Endothelial cell of hepatic sinusoid (primary cell): ENCODE data around the gene SLC35F4.
"Not testable (repeated sequence)": the region's sequence is repeated elsewhere in the genome, so short reads cannot be mapped to it uniquely, and the experiment has no call there.

Source experiments
- in situ Hi-C: cut with HindIII; loops from 2 replicates; pipeline ENCODE4 v1.10.0; 2017; ENCODE audit warnings: low sequenced_read_pairs

The SLC35F4 gene

GRCh38 chr14:57732463-57733285 lies 133.2 kb downstream of the SLC35F4 start:
- in situ Hi-C loops, result no loop called here

- in situ Hi-C loops, result no loop called here
These were observed 136.4 kb downstream of the SLC35F4 start for GRCh38 chr14:57729208-57730187.

DNA sequence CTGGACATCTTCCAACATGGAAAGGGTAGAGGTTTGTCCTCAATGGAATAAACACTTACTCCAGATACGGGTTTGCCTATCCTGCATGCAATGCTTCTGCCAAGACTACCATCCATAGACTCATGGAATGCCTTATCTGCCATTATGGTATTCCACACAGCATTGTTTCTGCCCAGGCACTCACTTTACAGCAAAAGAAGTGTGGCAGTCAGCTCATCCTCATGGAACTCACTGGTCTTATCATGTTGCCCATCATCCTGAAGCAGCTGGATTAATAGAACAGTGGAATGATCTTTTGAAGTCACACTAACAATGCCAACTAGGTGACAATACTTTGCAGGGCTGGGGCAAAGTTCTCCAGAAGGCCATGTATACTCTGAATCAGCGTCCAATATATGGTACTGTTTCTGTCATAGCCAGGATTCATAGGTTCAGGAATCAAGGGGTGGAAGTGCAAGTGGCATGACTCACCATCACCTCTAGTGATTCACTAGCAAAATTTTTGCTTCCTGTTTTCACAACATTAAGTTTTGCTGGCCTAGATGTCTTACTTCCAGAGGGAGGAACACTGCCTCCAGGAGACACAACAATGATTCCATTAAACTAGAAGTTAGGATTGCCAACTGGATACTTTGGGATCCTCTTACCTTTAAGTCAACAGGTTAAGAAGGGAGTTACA lies 140.4 kb downstream of the SLC35F4 start:
- in situ Hi-C loops, result no loop called here

- in situ Hi-C loops, result not testable (repeated sequence)
These were observed 143.8 kb downstream of the SLC35F4 start for GRCh38 chr14:57722141-57722540.

- in situ Hi-C loops, result no loop called here
These were observed 151.4 kb downstream of the SLC35F4 start for GRCh38 chr14:57714487-57714931.

- in situ Hi-C loops, result no loop called here
These were observed 153.2 kb downstream of the SLC35F4 start for GRCh38 chr14:57712698-57713097.

GRCh38 chr14:57712102-57712501 lies 153.8 kb downstream of the SLC35F4 start:
- in situ Hi-C loops, result no loop called here

DNA sequence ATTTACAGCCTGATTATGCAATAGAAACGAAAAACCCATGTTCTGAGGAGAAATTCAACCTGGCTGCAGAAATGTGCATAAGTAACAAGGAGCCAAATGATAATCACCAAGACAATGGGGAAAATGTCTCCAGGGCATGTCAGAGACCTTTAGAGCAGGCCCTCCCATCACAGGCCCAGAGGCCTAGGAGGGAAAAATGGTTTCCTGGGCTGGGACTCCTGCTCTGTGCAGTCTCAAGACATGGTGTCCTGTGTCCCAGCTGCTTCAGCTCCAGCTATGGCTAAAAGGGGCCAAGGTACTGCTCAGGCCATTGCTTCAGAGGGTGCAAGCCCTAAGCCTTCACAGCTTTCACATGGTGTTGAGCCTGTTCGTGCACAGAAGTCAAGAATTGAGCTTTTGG lies 156.0 kb downstream of the SLC35F4 start:
- in situ Hi-C loops, result no loop called here

- in situ Hi-C loops, result not testable (repeated sequence)
These were observed 156.8 kb downstream of the SLC35F4 start for GRCh38 chr14:57709086-57709485.

DNA sequence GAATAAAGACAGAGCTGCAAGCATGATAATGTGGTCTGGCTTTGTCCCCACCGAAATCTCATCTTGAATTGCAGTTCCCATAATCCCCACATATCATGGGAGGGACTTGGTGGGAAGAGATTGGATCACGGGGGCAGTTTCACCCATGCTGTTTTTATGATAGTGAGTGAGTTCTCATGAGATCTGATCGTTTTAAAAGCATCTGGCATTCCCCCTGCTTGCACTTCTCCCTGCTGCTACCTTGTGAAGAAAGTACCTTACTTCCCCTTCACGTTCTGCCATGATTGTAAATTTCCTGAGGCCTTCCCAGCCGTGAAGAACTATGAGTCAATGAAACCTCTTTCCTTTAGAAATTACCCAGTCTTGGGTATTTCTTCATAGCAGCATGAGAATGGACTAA lies 158.7 kb downstream of the SLC35F4 start:
- in situ Hi-C loops, result no loop called here

DNA sequence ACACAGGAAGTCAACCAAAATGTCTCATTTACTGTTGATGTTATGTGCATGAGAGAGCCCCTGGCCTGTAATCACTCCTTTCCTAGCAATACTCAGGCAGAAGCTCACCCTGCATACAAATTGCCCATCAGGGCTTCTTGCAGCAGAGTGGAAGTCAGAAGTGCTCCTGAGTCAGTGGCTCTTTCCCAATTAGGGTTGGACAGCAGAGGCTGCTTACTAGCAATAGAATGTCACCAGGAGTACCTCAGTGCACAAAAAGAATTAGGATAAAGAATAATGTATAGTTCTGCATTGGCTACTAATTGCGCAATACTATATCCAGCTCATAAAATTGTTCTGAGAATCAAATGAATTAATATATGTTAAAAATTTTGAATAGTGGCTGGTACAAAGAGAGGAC lies 161.1 kb downstream of the SLC35F4 start:
- in situ Hi-C loops, result no loop called here

DNA sequence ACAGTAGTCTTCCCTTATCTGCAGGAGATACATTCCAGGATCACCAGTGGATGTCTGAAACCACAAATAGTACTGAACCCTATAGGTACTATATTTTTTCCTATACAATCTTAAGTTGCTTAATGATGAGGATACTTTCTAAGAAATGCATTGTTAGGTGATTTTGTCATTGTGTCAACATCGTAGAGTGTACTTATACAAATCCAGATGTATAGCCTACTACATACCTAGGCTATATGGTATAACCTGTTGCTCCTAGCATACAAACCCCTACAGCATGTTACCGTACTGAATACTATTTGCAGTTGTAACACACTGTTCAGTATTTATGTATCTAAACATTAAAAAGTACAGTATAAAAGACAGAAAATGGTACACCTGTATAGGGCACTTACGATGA lies 165.9 kb downstream of the SLC35F4 start:
- in situ Hi-C loops, result no loop called here

GRCh38 chr14:57692671-57693070 lies 173.2 kb downstream of the SLC35F4 start:
- in situ Hi-C loops, result no loop called here

DNA sequence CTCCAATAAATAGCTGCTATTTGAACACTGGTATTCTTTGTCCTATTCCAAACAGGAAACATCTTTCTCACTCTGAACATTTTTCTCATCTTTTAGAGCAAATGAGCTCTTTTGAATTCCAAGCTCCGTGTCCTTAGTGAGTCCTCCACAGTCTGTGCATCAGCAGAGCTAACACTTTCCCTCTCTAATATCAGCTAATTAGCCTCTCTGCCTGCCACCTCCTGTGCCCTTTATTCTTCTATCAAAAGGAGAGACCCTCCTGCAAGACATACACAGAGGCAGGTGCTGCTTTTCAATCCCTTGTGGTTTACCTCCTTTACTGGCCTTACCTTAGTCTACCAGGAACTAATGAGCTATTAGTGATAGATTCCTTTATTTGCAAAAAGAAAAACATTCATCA lies 178.5 kb downstream of the SLC35F4 start:
- in situ Hi-C loops, result no loop called here

DNA sequence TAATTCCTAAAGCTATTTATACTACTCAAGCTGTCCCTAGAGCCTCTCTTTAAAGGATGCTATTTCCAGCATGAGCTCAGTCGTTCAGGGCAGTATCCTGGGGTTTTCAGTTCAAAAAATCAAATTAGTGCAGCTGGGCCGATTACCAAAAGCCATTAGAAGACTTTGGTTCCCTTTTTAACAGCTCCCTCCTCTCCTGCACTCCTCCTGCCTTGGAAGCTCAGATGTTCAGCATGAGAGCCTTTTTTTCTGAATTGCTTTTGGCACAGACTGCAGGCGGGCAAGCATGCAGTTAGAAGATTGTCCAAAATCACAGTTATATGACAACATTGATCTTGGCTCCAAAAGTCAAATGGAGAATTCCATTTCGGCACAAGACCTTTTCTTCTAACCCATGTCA lies 179.6 kb downstream of the SLC35F4 start:
- in situ Hi-C loops, result no loop called here

DNA sequence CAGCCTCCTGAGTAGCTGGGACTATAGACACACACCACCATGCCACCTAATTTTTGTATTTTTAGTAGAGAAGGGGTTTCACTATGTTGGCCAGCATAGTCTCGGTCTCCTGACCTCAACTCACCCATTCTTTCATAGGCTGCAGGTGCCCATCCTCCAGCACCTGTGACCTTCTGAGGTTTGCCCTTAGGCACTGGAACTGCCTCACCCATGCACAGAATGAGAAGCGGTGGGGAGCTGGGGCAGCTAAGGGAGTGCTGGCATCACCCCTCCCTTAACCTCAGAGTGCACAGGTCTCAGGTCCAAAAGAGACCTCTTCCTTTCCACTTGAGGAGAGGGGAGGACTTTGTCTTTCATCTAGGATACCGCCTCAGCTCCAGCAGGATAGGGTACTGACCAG lies 194.9 kb downstream of the SLC35F4 start:
- in situ Hi-C loops, result no loop called here

DNA sequence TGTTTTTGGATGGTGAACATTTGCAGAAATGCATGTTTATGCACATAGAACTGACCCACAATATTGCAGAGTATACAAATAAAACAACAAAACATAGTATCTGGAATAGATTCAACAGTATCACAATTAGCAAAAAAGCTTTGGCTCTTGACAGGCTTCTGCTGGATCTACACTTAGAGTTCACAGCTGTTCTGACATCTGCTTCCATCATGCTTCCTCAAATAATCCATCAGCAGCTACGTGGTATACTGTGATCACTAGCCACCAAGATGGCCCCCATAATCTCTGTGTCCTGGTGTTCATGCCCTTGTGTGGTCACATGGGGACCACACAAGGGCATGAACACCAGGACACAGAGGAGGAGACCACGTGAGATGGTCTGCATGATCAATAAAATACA lies 205.7 kb downstream of the SLC35F4 start:
- in situ Hi-C loops, result no loop called here

- in situ Hi-C loops, result loop anchor here (5.0 kb wide), 1 partner anchor 67 kb away; no protein-coding TSS in a partner anchor
These were observed 206.8 kb downstream of the SLC35F4 start for GRCh38 chr14:57659052-57659451.

GRCh38 chr14:57657487-57657886 lies 208.4 kb downstream of the SLC35F4 start:
- in situ Hi-C loops, result loop anchor here (5.0 kb wide), 1 partner anchor 65 kb away; no protein-coding TSS in a partner anchor

- in situ Hi-C loops, result loop anchor here (5.0 kb wide), 1 partner anchor 65 kb away; no protein-coding TSS in a partner anchor
These were observed 209.0 kb downstream of the SLC35F4 start for GRCh38 chr14:57656853-57657252.

DNA sequence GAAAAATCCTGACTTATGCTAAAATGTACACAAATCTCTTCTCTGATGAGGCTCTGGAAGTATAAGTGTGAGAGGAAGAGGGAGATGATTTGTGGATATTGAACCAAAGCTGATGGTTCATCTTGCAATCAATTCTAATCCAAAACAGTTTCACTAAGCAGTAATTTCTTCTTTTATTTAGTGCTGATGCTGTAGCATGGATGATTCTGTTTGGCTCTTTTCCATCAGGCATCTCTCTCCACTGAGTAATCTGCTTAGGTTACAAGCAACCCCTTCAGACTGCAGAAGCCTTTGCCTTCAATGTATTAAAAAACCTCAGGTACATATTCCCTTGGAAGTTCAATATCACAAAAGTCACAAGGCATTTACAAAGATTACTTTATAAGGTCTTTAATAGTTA lies 213.1 kb downstream of the SLC35F4 start:
- in situ Hi-C loops, result no loop called here
